GM21515 (cell line): ENCODE data around the gene GRAMD1B.

Source experiments
- ATAC-seq: cut with Tn5 transposase; IDR thresholded peaks from one replicate; pipeline ENCODE4 v1.9.1; 2021; ENCODE audit not compliant: unreplicated experiment

The GRAMD1B gene

DNA sequence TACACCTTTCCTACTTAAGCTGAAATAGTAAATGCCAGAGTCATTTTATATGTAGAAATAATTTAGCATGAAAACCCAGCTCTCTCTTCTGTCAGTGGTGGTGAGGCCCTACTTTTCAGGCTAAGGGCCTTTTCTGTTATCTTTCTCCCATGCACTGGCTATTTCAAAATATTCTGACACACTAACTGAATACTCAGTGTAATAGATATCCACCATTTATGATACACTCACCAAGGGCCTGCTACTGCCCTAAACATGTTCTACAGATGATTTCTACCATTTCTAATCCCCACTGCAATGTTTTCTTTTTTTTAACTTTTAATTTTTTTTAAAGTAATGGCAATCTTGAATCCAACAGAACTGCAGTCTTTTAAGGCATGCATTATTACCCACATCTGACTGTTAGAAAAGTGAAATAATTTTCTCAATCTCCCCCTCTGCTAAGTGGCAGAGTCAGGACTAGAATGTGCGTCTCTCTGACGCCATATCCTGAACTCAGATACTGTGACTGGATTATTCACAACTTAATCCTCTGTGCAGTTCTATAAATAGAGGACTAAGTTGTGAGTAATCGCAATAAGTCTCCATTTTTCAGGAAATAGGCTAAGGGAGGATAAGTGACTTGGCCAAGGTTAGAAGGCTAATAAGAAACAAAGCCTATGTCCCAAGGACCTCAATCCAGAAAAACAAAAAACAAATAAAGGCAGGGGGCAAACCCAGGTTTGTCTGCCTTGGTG lies 44.0 kb downstream of the GRAMD1B start:
- no peak for ATAC-seq

DNA sequence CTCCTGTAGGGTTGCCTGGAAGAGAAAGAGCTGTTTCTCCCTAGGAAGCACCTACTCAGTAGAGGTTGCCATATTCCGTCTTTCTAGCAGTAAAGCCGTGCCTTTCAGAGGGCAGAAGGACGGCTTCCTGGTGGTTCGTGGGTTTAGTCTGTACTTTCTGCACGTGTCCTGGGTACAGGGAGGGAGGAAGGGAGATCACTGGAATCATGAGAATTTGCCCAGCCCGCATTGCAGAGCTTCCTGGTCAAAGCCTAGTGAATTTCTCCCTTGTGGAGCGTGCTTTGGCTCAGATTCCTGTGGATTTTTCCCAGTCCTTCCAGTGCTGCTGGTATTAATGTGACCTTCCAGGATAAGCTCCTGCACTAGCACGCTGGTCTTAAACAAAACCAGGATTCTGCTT lies 44.9 kb downstream of the GRAMD1B start:
- ATAC-seq: no peak

DNA sequence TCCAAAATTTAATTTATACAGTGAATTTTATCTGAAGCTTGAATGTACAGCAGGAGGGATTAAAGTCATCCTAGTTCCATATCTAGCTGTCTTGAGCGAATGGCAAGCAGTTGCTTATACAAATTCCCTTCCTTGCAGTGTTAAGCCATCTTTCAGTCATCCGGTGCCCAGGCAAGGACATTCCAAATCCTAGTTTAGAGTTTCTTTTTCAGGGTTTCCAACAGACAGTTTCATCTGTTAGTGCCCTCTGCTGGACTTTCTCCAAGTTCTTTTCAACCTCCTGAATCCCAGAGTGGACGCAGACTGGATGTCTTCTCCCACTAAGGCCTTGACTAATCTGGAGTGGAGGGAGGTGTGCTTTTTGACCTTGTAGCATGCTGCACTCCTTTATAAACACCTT lies 45.4 kb downstream of the GRAMD1B start:
- ATAC-seq: no peak

DNA sequence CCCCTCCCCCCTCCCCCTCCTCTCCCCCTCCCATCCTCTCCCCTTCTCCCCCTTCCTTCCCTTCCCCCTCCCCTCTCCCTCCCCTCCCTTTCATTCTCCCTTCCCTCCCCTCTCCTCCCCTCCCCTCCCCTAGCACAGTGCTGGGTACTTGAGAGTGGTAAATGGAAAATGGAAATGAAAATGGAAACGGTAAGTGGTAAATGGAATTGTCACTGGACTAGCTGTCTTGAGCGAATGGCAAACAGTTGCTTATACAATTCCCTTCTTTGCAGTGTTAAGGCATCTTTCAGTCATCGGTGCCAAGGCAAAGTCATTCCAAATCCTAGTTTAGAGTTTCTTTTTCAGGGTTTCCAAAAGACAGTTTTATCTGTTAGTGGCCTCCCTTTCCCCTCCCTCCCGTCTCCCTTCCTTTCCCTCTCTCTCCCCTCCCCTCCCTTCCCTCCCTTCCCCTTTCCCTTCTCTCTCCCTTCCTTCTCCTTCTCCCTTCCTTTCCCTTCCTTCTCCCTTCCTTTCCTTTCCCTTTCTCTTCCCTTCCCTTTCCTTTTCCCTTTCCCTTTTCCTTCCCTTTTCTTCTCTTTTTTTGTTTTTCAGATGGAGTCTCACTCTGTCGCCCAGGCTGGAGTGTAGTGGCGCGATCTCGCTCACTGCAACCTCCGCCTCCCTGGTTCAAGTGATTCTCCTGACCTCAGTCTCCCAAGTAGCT lies 47.3 kb downstream of the GRAMD1B start:
- no peak for ATAC-seq

DNA sequence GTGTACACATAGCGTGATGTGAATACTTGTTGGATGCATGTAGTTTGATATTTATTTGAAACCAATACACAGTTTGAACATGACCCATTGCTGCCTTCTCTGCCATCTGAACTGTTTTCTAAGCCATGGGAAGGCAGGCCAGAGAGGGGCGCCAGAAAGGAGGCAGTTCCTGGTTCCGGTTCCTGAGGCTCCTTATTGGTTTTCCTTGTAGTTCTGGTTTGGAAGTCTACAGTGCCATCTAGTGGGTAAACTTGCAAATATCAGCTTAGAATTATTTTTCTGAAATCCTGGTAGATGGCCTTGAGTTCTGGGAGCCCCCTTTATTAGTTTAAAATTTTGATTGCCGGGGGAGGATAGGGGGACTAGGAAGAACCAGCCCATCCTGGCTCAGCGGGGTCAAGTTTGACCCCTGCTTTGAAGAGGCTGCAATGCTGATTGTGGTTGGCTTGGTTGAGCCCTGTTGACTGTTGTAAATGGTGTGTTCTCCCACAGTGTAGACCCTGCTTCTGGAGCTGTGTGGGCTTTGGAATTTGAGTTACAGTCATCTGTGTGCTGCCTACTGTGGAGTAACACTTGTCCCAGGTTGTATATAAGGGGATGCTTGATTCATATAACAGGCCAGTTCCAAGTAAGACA lies 48.4 kb downstream of the GRAMD1B start:
- ATAC-seq: peak; percentile 3

DNA sequence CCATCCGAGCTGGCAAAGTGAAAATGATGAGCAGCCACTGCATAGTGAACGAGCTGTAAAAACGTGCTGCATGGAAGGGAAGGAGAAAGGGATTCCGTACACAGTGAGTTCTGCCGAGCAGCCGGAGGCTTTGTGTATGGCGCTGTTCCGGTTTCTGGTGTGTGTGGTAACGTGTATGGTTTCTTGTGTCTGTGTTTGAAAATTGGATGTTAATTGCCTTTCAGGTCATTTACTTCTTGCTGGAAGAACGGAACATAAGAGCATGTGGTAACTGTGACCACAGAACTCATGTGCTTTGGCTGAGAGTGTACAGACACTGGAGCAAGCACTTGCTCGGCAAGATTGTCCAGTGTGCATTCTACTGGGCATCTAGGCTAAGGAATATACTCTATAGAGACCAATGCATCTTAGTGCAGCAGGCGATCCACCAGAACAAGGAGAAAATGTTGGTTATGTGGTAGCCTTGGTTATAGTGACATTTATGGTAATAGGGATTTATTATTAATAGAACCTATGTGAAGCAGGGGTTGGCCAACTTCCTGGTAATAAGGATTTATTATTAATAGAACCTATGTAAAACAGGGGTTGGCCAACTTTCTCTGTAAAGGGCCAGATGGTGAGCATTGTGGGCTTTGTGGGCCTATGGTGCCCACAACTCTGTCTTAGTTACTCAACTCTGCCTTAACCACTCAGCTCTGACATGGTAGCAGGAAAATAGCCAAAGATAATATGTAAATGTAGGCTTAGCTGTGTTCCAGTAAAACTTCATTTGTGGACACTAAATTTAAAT lies 49.2 kb downstream of the GRAMD1B start:
- peak; percentile 71 for ATAC-seq

DNA sequence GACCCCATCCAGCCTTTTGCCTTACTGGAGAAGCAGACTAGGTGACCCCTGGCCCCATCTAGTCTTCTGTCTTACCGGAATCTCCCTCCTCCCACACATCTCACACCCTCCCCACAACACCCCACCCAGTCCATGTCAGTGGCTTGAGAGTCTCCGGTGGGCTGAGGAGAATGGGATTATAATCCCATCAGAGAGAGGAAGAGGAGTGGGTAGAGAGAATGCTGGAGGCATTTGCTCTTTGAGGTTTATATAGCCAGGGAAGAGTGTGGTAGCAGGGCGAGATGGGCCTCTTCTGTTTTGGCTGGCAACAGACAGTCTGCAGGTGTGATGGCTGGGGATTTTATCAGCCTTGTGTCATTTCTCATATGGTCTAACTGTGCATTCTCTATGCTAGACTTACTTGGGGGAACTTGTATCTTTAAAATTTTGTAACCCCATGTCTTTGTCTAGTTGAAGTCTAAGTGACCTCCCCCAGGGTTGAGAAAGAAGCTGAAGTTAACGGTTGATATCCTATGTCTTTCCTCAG lies 50.3 kb downstream of the GRAMD1B start:
- peak; percentile 31 for ATAC-seq

DNA sequence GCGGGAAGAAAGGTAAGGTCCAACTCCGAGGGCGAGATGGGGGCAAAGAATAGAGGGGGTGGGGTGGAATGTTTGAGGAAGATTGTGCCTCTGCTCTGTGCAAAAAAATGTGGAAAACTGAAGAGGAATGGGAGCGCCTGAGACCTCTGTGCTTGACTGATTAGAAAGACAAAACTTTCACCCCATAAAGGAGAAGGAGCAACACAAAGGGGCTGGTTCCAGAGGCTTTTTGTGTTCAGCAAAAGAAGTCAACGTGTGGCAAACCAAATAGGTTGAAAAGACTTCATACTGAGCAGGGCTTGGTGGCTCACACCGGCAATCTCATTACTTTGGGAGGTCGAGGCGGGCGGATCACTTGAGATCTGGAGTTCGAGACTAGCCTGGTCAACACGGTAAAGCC lies 50.8 kb downstream of the GRAMD1B start:
- ATAC-seq: no peak

DNA sequence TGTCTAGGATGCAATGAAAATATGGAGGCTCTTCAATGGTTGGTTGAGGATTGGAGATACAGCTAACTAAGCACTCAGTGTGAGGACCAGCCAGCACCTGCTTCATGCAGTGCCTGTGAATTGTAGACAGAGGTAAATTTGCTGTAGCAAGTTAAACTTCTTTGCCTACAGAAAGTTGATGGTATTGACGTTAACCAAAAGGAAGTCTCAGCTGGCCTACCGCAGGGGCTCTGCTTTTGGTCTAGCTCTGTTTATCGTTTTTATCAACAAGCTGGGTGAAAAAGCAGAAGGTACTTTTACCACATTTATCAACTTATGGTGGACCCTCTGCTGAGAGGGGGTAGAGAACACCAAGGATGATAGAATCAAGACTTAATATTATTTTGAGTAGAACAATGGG lies 51.6 kb downstream of the GRAMD1B start:
- no peak for ATAC-seq

DNA sequence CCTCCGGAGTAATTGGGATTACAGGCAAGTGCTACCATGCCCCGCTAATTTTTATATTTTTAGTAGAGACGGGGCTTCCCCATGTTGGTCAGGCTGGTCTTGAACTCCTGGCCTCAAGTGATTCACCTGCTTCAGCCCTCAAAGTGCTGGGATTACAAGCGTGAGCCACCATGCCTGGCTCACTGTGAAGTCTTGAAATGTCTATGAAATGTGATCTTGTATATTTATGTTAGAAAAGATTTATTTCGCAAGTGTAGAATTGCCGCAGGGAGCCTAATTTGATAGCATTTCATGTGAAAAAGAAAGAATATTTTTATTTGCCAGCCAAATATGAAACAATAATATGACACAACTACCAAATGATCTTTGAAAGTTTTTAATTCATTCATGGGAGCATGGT lies 52.1 kb downstream of the GRAMD1B start:
- no peak for ATAC-seq

DNA sequence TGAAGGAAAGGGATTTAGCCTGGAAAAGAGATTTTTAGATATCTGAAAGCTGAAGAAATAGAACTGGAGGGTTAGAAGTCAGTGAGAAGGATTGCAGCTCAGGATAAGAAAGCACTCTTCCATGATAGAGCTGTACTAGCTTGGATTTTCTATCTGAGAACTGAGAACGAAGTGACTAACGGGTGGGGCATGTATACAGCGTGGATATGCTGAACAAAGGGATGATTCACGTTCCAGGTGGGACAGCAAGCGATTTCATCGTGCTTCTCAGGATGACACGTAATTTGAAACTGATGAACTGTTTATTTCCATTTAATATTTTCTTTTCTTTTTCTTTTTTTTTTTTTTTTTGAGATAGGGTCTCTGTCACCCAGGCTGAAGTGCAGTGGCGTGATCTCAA lies 53.0 kb downstream of the GRAMD1B start:
- ATAC-seq: no peak

DNA sequence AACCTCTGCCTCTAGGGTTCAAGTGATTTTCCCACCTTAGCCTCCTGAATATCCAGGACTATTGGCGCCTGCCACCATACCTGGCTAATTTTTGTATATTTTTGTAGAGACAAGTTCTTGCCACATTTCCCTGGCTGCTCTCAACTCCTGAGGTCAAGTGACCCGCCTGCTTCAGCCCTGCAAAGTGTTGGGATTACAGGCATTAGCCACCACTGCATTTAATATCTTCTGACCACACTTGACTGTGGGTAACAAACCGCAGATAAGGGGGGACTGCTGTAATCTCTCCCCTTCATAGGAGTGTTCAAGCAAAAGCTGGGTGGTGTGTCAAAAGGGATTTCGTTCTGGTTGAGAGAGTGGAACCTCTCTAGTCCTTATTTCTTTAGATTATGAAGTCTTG lies 53.4 kb downstream of the GRAMD1B start:
- no peak for ATAC-seq

DNA sequence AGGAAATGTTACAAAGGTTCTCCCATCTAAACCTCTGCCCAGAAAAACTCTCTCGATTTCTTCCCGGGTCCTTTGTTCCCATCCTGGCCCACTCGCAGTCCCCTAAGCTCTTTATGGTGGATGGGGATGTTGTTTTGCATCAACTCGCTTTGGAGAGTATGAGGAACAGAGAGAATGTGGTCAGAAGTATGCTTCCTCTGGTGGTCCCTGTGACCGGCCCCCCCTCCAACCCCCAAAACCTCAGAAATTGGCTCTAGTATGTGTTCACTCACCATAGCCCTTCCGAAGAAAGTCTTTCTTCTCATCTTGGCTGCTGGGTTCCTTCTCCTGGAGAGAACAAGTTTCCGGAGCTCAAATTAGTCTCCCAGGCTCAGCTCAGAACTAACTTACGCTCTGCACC lies 54.4 kb downstream of the GRAMD1B start:
- no peak for ATAC-seq

DNA sequence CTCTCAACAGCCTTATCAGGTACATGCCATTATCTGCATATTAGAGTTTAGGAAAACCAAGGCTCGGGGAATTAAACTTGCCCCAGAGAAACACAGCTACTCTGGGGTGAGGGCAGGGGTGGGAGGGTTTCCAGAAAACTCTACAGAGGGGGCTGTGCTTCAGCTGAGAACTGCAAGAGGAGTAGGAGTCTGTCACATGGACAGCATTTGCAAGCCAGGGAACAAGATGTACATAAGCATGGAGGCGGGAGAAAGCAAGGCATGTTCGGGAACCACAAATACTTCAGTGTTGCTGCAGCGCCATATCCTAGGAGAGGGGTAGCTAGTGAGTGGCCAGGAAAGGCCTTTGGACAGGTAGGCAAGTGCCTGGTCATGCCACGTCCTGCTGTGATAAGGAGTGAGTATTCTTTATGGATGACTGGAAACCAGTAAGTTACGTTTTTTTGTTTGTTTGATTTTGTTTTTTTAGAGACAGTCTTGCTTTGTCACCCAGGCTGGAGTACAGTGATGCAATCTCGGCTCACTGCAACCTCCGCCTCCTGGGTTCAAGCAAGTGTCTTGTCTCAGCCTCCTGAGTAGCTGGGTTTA lies 57.2 kb downstream of the GRAMD1B start:
- ATAC-seq: no peak

DNA sequence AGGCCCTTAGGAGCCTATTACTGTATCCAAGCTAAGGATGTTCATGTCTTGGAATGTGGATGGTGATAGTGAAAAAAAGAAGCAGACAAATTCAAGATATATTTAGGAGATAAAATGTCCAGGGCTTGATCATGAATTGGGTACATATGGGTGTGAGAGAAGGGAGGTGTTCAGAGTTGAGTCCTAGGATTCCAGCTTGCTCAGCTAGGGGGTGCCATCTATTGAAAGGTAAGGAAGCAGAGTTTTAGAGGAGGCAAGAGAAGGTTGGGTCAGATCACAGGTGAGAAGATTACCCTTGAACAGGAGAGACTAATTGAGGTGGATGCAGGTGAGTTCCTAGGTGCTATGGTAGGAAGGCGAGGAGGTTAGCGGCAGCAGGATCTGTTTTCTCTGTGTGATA lies 60.5 kb downstream of the GRAMD1B start:
- no peak for ATAC-seq

DNA sequence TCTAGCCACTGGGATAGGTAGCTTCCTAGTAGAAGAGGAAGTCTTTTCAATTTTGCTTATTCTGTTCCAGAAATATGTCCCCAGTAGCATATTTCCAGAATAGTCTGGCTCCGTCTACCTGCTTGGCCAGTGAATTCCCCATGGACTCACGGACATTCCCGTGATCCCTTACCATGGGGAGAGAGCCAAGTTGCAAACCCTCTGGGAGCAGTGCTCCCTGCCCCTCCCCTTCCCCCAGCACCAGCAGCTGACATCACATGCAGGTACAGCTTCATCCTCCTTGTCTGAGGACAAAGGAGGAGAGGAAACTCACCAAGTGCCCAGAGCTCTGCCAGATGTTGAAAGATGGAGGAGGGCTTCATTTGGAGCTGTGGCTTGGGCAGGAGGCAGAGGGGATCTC lies 61.2 kb downstream of the GRAMD1B start:
- ATAC-seq: no peak

DNA sequence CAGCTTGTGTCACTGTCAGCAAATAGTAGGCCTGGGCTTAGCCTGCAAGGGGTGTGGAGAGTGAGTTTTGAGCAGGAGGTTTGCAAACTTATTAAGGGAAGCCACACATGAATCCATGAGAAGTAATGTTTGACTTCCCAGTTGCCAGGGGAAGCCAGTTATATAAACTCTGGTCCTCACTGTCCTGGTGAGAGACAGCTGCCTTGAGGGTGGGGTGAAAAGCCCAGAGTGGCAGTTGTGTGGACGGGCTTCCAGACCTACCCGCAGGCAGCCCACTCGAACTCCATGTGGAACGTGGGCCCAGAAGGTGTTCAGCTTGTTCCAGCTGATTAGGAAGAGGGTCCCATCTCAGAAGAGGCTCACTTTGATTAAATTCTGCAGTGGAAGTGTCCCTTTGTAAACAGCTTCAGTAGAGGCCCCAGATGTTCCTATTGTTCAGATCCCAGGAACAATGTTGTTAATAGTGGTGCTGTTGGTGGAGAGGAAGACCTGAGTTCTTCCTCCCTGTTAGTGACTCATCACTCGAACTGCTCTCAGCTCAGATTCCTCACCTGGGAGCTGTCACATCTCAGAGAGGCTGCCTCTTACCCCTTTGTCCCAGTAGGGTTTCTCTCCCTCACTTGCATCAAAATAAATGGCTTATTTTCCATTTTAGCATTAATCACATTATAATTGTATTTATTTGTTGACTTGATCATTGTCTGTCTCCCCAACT lies 63.4 kb downstream of the GRAMD1B start:
- no peak for ATAC-seq

DNA sequence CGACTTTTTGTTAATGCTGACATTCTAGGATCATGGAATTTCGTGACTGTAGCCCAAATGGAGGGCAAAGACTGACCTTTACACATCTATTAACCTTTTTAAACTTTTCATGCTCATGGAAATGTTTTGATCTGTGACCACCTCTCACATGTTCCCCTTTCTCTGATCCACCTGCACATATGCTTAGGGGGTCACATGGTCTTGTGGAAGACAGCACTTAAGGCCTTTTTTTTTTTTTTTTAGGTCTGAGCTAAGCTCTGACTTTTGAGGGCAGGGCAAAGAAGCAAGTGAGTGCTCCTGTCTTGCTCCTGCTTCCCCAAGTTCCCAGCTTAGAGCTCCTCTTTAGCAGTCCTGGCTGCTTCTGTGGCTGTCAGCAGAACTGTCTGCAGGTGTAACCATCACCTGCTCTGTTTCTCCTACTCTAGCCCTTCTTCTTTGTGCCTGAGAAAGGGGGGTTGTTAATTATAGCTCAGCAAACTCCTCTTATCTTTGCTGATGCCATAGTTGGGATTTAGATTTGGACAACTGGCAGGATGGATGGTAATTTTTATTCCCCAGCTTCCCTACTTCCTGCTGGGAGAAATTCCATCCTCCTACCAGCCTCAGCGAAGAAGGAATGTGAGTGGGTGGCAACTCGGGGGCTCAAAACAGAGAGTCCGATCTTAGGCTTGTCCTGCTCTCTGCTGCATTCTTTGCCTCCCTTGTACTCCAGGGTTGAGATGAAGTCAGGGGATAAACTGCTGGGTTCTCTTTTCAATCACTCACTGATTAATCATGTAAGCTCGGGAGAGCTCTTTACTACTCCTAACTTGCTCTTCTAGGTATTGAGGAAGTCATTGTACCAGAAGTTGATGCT lies 64.4 kb downstream of the GRAMD1B start:
- no peak for ATAC-seq

DNA sequence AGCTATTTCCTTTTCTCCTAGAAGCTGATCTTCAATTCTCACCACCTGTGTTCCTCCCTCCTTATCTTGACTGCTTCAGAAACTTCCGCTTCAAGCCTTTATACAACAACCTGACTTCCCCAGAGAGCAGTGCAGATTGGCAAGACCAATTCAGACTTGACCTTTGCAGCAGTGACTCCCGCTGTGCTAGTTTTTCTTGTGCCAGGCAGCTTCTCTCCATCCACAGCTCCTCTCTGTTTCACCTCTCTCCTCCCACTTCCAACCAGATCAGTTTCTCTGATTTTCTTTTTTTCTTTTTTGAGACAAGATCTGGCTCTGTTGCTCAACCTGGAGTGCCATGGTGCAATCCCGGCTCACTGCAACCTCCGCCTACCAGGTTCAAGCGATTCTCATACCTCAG lies 74.3 kb downstream of the GRAMD1B start:
- ATAC-seq: no peak
